G401.6 (cell line): Measurements from ENCODE around the gene ISG15.

Experiments used
- FAIRE-seq: peaks from 2 replicates; lab custom pipeline; 2012; peaks lifted over from hg19 to GRCh38; lab: Jason Lieb, UNC

The ISG15 gene

DNA sequence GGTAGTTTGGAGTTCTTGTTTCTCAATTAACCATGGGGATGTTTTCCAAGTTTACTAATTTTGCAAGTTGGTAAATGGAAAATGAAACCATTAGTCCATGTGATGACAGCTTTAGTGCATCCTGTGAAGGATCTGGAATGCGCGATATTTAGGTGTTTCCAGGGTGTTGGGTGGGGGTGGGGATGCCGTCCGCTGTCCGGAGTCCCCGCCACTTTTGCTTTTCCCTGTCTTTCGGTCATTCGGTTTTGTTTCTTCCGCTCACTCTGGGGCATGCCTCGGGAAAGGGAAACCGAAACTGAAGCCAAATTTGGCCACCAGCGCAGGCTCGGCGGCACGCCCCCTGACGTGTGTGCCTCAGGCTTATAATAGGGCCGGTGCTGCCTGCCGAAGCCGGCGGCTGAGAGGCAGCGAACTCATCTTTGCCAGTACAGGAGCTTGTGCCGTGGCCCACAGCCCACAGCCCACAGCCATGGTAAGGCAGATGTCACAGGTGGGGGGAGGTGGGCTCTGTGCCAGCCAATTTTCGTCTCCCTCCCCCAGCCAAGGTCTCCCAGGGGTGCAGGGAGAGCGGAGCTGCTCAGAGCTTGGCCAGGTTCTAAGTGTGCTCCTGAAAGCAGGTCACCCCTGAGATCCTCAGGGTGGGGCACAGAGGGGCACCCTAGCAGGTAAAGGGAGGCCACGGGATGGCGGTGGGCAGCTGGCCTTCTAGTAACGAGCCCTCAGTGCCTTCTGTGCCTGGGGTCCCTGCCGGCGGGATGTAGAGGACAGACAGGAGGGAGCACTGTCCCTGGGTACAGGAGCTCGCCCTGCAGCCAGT lies at the start of gene ISG15:
ISG15 (plus strand) TSS at position 393 of the 817 bp plus-strand sequence; CDS start at position 470, 77 bp downstream.
- FAIRE-seq = peak; percentile 85

DNA sequence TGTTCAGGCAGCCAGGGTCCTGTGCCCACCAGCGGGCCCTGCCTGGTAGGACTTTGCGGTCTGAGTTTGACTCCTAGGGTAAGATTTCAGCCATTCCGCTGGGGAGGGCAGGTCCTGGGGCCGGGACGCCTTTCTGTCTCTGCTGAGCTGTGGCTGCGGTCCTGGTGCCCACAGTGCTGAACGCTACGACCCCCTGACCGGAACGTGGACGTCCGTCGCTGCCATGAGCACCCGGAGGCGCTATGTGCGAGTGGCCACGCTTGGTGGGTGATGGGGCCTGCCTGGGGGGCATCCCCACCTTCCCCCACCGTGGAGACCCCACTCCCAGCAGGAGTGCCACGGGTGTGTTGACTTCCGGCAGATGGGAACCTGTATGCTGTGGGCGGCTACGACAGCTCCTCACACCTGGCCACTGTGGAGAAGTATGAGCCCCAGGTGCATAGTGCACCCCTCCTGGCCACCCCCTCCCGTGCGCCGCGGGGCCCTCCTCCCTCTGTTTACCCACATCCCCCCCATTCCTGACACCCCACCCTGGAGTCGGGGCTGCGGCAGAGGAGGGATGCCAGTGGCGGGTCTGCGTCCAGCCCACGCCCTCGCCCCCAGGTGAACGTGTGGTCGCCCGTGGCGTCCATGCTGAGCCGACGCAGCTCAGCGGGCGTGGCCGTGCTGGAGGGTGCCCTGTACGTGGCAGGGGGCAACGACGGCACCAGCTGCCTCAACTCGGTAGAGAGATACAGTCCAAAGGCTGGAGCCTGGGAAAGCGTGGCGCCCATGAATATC lies 49.4 kb upstream of the ISG15 start:
- no peak for FAIRE-seq

DNA sequence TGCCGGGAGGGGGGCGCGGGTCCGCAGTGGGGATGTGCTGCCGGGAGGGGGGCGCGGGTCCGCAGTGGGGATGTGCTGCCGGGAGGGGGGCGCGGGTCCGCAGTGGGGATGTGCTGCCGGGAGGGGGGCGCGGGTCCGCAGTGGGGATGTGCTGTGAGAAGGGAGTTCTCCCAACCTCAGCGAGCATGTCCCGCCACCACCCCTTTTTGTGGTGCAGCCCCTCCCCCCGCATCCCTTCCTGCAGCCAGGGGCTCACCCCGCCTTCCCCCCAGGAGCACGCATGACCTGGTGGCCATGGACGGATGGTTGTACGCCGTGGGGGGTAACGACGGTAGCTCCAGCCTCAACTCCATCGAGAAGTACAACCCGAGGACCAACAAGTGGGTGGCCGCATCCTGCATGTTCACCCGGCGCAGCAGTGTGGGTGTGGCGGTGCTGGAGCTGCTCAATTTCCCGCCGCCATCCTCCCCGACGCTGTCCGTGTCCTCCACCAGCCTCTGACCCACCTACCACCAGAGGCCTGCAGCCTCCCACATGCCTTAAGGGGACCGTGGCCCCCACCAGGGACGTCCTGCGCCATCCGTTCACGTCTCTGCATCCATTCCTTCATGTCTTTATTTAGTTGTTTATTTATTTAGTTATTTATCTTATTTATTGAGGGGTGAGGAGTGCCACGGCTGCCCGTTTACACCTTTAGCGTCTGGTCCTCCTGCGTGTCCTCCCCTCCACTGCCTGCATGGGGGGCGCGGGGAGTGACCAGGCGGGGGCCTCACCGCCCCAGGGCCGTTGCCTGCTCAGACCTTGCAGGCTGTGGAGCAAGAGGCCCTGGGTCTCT lies 48.4 kb upstream of the ISG15 start:
- FAIRE-seq = no peak

DNA sequence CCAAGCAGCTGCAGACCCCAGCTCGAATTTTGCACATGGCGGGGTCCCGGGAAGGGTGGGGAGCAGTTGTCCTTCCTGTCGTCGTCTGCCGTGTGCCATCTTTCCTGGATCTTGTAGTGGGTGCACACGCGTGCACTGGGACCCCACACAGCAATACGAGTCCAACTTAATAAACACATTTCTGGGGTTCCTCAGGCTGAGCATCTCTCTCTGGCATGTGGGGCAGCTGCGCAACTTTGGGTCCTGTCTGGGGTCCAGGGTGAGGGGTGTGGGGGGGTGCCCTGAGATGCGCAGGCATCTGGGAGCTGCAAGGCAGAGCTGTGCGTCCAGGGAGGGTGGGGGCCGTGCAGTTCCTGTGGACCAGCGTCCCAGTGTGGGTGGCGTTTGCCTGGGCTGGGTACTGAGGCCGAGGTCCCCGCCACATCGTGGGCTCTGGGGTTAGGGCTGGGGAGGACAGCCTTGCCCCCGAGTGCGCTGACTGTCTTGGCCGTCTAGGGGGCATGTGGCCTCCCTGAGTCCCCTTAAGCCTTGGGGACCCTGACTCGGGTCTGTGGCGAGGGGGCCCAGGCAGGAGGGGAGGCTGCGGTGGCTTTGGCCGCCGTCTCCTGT lies 47.7 kb upstream of the ISG15 start:
- FAIRE-seq = no peak

DNA sequence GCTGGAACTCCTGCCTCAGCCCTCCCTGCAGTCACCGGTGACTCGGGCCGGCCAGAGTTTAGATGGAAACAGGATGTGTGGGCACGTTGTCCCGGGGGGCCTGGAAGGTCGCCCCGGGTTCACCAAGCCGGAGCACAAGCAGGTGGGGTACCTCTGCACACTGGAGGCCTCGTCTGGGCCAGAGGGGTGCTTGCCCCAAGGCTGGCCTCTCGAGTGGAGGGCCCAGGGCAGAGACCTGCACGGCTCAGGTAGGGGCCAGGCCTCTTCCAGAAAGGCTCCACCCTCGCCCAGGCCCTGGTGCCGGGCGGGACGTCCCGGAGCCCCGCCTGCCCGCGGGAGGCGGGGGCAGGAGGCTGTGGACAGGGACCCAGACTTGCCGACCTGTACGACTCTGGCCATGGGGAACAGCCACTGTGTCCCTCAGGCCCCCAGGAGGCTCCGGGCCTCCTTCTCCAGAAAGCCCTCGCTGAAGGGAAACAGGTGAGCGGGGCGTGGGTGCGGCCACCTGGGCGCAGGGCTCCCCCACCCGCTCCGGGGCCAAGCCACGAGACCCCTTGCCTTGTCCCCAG lies 47.1 kb upstream of the ISG15 start, which contains the start of gene PLEKHN1:
PLEKHN1 (plus strand) TSS at position 348 of the 569 bp plus-strand sequence; CDS start at position 398, 50 bp downstream.
- no peak for FAIRE-seq

DNA sequence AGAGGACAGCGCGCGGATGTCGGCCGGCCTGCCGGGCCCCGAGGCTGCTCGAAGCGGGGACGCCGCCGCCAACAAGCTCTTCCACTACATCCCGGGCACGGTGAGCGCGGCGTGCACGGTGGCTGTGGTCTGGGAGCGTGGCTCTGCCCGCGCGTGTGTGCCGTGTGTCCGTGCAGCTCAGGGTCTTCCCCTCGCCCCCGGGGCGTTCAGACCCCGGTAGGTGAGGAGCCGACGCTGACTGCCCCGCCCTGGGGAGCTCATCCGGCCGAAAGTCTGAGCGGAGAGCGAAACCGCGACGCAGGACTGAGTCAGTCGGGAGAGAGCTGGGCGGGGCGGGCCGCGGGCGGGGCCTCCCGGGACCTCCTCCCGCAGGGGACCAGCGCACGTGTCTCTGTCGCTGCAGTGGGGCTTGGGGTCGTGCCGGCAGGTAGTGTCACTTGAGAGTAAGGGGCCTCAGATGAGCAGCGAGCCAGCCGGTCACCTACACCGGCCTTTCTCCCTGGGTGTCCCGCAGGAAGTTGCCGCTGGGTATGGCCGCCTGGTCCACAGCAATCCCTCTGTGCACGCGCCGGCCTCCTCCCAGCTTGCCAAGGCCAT lies 46.5 kb upstream of the ISG15 start:
- FAIRE-seq = no peak

DNA sequence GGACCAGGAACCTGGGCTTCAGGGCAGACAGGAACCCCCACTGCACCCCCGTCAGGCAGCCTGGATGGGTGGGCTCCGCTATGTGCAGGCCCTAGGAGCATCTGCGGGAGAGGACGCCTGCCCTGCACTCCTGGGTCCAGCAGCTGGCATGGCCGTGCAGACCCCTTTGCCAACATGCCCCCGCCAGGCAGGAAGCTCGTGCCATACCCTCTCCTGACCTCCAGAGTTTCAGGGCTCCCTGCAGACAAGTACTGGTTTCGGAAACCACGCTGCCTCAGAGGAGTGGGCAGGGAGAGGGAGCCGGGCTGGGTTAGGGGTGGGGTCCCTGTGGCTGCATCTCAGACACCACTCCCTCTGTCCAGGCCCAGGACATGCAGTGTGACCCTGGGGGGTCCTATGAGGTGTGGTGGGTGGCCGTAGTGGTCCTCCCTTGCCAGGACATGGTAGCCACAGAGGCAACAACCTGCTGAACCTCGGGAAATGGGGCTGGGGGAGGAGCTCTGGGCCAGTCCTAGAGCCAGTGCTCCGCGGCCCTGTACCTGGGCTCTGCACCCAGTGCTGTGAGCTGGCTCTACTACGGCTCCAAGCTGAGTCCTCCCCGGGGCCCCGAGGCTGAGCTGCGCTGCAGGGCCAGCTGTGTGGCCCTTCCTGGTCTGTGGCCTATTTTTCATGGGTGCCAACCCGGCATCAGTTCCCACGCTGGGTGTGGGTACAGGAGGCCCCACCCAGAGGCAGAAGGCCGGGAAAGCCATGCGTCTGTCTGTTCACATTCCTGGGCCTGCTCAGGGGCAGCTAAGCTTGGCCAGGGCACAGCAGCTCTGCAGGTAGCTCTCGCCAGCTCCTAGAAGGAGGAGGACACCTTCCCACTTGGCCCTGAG lies 45.6 kb upstream of the ISG15 start:
- FAIRE-seq = no peak

DNA sequence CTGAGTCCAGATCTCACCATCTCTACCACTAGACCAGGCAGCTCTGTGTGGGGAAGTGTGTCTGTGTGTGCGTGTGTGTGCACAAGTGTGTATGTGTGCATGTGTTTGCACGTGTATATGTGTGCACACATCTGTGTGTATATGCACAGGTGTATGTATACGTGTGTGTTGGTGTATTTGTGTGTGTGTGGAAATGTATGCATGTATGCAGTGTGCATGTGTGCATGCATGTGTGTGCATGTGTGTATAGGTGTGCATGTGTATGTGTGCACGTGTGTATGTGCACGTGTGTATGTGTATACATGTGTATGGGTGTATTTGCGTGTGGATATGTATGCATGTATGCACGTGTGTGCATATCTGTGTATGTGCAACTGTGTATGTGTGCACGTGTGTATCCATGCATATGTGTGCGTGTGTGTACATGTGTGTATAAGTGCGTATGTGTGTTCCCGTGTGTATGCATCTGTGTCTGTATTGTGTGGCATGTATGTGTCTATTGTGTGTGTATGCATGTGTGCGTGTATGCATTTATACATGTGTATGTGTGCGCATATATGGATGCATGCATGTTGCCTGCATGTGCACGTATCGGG lies 43.9 kb upstream of the ISG15 start:
- FAIRE-seq = no peak

DNA sequence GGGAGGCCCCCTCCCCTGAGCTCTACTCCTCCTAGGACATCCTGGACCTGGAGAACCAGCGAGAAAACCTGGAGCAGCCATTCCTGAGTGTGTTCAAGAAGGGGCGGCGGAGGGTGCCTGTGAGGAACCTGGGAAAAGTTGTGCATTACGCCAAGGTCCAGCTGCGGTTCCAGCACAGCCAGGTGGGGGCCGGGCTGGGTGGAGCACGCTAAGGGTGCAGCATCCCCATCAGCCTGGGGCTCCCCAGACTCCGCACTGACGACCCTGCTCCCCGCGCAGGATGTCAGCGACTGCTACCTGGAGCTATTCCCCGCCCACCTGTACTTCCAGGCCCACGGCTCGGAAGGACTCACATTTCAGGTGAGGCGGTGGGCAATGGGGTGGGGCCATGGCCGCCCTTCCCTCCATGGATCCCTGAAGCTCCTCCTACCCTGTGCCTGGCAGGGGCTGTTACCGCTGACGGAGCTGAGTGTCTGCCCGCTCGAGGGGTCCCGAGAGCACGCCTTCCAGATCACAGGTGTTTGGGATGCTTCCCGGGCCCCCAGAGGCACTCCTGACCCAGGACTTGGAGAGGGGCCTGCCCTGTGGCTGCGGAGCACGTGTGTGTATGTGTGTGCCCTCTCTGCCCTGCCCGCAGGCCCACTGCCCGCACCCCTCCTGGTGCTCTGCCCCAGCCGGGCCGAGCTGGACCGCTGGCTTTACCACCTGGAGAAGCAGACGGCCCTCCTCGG lies 42.9 kb upstream of the ISG15 start:
- FAIRE-seq = no peak

DNA sequence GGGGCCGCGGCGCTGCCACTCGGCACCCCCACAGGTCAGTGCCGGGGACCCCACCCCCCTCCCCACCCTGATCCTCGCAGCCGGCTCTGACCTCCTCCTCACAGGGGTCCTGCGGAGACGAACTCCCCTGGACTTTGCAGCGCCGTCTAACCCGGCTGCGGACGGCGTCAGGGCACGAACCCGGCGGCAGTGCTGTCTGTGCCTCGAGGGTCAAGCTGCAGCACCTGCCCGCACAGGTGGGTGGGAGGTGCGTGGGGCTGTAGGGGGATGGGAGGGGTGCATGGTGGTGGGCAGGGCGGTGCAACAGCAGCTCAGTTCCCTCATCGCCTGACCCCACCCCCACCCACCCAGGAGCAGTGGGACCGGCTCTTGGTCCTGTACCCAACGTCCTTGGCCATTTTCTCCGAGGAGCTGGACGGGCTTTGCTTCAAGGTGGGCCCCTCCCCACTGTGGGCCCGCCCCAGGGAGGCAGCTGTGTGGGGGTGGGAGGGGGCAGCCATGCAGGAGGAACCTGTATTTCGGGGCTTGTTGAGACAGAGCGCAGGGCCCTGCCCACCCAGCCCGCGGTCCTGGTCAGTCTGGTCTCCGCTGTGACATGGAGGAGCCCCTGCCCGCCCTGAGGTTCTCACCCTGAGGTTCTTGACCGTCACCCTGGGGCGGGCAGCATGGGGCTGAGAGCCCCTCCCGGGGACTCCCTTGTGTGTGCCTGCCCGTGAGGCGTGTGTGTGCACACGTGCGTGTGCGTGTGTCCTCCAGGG lies 42.1 kb upstream of the ISG15 start:
- FAIRE-seq = no peak

DNA sequence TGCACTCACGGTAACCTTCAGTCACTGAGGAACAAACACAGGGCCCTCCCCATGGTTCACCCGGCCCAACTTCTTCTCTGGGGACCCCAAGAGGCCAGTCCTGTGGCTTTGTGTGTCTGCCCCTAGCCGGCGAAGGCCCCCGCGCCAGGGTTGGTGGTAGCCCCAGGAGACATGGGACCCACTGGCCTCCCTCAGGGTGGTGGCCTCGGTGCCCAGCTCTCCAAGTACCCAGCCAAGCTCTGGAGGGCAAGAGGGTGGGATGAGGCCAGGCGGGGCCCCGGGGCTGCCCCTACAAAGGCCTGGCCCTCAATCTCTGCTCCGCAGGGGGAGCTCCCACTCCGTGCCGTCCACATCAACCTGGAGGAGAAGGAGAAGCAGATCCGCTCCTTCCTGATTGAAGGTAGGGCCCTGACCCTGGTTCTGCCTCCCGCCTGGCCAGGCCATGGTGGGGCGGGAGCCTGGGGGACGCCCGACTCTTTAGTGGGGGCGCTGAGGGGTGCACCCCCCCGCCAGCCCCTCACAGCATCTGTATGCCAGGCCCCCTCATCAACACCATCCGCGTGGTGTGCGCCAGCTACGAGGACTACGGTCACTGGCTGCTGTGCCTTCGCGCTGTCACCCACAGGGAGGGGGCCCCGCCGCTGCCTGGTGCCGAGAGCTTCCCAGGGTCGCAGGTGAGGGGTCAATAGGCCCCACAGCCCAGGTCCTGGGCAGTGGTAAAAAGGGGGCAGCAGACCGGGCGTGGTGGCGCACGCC lies 41.4 kb upstream of the ISG15 start:
- FAIRE-seq = no peak

DNA sequence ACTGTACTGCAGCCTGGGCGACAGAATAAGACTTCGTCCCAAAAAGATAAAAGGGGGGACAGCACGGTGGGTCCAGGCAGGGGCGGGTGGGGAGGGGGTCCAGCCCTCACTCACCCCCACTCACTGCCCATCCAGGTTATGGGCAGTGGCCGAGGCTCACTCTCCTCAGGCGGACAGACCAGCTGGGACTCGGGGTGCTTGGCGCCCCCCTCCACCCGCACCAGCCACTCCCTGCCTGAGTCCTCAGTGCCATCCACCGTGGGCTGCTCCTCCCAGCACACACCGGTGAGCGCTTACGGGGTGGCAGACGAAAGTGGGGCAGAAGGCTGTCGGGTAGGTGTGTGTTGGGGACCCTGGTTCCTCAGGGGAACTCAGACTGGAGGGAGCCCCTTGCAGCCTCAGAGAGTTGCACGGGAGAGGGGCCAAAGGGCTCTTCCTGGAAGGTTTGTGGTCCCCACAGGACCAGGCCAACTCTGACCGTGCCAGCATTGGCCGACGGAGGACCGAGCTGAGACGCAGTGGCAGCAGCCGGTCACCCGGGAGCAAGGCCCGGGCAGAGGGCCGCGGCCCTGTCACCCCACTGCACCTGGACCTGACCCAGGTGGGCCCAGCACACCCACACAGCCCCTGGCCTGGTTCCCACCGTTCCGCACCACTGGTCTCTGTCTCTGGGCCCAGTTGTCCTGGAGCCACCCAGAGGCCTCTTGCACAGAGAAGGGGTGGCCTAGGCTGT lies 40.4 kb upstream of the ISG15 start:
- FAIRE-seq = no peak

DNA sequence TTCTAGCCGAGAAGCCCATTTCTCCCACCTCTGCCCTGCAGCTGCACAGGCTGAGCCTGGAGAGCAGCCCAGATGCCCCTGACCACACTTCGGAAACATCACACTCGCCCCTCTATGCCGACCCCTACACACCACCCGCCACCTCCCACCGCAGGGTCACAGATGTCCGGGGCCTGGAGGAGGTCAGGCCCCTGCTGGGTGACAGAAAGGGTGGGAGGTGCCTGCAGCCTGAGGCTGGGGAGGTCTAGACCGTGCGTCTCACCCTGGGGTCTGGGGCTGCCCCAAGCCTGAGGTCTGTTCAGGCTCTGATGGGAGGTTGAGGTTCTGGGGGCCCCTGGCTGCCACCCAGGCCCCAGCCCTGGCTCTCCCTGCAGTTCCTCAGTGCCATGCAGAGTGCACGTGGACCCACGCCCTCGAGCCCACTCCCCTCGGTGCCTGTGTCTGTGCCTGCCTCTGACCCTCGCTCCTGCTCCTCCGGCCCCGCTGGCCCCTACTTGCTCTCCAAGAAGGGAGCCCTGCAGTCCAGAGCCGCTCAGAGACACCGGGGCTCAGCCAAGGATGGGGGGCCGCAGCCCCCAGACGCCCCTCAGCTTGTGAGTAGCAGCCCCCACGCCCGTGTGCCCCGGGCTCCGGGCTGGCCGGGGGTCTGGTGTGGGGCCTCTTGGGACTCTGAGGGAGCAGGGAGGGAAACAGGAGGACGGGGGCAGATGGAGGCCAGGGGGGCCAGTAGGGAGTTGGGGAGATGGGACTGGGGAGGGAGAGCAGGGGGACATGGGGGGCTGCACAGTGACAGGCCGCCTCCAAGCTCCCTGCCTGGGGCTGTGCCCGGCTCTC lies 39.6 kb upstream of the ISG15 start:
- no peak for FAIRE-seq

DNA sequence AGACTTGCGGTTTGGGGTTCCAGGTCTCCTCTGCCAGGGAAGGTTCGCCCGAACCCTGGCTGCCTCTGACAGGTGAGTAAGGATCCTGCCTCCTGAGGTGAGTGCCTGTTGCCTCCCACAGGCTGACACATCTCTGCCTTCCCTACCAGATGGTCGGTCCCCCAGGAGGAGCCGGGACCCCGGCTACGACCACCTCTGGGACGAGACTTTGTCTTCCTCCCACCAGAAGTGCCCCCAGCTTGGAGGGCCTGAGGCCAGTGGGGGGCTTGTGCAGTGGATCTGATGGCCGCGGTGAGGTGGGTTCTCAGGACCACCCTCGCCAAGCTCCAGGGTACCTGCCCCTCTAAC lies 39.0 kb upstream of the ISG15 start:
- FAIRE-seq = no peak

DNA sequence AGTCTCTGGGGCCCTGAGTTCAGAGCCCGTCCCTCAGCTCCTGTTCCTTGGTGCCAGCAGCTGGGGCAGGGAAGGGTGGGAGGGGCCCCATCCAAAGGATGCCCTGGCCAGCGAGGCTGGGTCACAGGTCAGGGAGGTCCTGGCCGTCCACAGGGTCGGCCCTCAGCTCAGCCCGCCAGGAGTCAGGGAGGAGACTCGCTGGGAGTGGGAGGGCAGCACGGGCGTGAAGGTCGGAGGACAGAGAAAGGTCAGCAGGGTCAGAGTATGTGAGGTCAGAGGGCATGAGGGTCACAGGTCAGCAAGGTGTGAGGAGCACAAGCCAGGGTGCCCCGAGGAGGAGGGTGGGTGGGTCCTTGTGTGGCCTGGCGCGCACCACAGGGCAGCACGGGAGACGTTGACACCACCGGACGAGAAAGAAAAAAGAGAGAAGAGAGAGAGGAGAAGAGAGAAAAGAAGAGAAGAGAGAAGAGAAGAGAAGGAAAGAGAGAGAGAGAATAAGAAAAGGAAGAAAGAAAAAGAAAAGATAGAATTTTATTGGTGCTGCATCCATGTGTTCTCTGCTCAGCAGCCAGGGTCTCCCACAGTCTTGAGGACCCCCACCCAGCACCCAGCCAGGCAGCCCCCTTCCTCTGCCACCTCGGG lies 38.5 kb upstream of the ISG15 start:
- no peak for FAIRE-seq

DNA sequence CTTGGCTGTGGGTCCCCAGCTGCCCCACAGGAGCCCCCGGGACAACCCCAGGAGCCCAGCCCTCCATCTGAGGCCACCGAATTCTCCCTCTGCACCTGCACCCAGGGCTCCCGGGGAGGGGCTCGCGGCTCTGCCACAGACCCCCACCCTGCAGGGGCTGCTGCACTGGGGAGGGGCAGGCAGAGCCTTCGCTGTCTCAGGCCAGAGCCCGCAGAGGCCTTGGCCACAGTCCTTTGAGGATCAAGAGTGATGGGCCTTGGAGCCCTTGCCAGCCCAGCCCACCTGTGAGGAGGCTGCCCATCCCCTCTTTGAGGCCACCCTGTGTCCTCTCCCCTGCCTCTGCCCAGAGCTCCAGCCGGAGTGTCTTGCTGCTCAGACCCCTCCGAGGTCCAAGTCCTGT lies 37.9 kb upstream of the ISG15 start:
- FAIRE-seq = no peak
